Sigmoid colon (tissue), 3 donors: Measurements from ENCODE around the gene GARRE1.

ENCODE experiments used
- POLR2A ChIP-seq, 2 donors: fragments of 450-650 bp; IDR thresholded peaks; one replicate each; pipeline ENCODE4 v1.6.1; 2016; ENCODE audit warnings: antibody characterized with exemption in 2 of 2, mild to moderate bottlenecking in 2 of 2, moderate library complexity in 2 of 2
- TF ChIP-seq, protein P1 (sequence below), 4 experiments: fragments of 450-650 bp in 3 of 4; fragments of 200-600 bp in 1 of 4; IDR thresholded peaks; one replicate each; pipeline ENCODE4 v1.5.1; 2016 to 2019; ENCODE audit warnings: antibody characterized with exemption in 4 of 4, mild to moderate bottlenecking in 3 of 4, moderate library complexity in 2 of 4

DNA sequence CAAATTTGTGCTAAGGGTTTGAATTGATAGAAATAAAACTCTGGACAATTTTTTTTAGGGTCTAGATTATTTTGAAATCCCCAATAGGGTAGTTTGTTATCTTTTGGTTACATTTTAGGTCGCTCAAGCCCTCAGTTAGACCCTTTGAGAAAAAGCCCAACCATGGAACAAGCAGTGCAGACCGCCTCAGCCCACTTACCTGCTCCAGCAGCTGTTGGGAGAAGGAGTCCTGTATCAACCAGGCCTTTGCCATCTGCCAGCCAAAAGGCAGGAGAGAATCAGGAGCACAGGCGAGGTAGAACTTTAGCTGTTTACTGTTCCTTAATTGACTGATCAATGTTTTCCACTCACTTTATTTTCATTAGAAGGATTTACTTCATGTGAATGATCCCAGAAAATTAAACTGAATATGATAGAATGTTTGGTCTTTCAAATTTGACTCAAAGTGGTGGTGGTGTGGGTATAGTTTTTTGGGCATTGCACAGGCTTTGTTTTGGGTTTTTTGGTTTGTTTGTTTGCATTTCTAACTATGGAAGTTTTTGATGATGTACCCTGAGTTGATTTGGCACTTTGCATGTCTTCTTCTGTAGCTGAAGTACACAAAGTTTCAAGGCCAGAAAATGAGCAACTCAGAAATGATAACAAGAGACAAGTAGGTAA, 39.2 kb upstream of the GARRE1 start:
- TF ChIP-seq, protein P1, sequence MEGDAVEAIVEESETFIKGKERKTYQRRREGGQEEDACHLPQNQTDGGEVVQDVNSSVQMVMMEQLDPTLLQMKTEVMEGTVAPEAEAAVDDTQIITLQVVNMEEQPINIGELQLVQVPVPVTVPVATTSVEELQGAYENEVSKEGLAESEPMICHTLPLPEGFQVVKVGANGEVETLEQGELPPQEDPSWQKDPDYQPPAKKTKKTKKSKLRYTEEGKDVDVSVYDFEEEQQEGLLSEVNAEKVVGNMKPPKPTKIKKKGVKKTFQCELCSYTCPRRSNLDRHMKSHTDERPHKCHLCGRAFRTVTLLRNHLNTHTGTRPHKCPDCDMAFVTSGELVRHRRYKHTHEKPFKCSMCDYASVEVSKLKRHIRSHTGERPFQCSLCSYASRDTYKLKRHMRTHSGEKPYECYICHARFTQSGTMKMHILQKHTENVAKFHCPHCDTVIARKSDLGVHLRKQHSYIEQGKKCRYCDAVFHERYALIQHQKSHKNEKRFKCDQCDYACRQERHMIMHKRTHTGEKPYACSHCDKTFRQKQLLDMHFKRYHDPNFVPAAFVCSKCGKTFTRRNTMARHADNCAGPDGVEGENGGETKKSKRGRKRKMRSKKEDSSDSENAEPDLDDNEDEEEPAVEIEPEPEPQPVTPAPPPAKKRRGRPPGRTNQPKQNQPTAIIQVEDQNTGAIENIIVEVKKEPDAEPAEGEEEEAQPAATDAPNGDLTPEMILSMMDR (IDR thresholded peaks at IDR 0.05) = no peak
- no peak for TF ChIP-seq POLR2A (IDR thresholded peaks at IDR 0.05)
